Cardiac muscle cell (in vitro differentiated cells and primary cell): ENCODE results near the gene MXD1. TPM values are rescaled to one million over a fixed set of nuclear protein-coding genes. Genes with fewer than 3 reads are reported as not detected.

Experiments
- DNase-seq, 2 donors: peaks; one replicate each; pipeline versions ENCODE4 v3.0.0 to v3.0.0-alpha.2; 2010 to 2017; ENCODE audit warnings: low read depth in 1 of 2, low spot score in 1 of 2
- H3K27ac ChIP-seq: fragments of 200-600 bp; sonication (generic); 2 replicates; pipeline ENCODE4 v1.5.1; 2016
- H3K27me3 ChIP-seq: fragments of 200-600 bp; sonication (generic); 2 replicates; pipeline ENCODE4 v1.6.0; 2016; ENCODE audit warnings: control low read depth
- H3K36me3 ChIP-seq: fragments of 200-600 bp; sonication (generic); 2 replicates; pipeline ENCODE4 v1.5.1; 2016; ENCODE audit warnings: control low read depth
- H3K4me1 ChIP-seq: fragments of 200-600 bp; sonication (generic); 2 replicates; pipeline ENCODE4 v1.8.1; 2017; ENCODE audit warnings: low read depth, mild to moderate bottlenecking, mixed run types
- H3K4me3 ChIP-seq: fragments of 200-600 bp; sonication (generic); 2 replicates; pipeline ENCODE4 v1.5.1; 2016; ENCODE audit warnings: mild to moderate bottlenecking
- H3K9me3 ChIP-seq: fragments of 200-600 bp; sonication (generic); 2 replicates; pipeline ENCODE4 v1.5.1; 2017; ENCODE audit warnings: low read depth, mild to moderate bottlenecking, control low read depth
- polyA plus RNA-seq: library from polyadenylated mRNA; unstranded; fragments of >200 nt; fragmentation: Nextera tagmentation; extraction: Ambion mirVana; gene quantifications from 2 replicates; pipeline ENCODE4 v1.2.1, GENCODE V29; 2016
- total RNA-seq: library from RNA; depleted of rRNA; stranded (reverse); fragments of >200 nt; gene quantifications from 2 replicates; pipeline ENCODE4 v1.2.3, GENCODE V29; 2016
- TF ChIP-seq, protein P1 (sequence below): IDR thresholded peaks from 2 replicates; pipeline ENCODE4 v1.5.1; 2012; ENCODE audit warnings: low read depth, mild to moderate bottlenecking, low read length

MXD1 gene
- total and polyA plus RNA-seq, 2 experiments from 2014 or later, result 3.6 to 6.5 TPM

DNA sequence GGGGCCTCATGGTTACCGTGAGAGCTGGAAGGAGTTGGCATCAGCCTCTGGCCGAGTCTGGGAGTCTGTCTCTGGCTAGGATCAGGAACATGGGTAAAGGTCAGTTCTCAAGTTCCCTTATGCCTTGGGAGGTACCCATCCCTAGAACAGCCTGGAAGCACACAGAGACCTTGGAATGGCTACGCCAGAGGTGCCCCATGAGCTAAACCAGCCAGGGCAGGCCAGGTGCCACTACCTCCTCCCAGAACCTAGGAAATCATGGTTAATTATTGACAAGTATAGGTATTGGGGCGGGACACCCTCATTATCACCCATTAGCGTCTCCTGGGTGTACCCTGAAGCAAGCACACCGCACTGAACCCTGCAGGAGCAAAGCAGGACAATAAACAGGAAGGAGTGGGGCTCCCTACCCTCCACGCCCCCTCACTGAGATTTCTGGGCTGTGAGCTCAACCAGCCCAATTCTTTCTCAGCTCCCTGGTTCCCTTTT is 49.5 kb downstream of the MXD1 start:
- no peaks in the 10 kb centered on the region for H3K36me3 ChIP-seq
- no peaks in the 10 kb centered on the region for H3K9me3 ChIP-seq

DNA sequence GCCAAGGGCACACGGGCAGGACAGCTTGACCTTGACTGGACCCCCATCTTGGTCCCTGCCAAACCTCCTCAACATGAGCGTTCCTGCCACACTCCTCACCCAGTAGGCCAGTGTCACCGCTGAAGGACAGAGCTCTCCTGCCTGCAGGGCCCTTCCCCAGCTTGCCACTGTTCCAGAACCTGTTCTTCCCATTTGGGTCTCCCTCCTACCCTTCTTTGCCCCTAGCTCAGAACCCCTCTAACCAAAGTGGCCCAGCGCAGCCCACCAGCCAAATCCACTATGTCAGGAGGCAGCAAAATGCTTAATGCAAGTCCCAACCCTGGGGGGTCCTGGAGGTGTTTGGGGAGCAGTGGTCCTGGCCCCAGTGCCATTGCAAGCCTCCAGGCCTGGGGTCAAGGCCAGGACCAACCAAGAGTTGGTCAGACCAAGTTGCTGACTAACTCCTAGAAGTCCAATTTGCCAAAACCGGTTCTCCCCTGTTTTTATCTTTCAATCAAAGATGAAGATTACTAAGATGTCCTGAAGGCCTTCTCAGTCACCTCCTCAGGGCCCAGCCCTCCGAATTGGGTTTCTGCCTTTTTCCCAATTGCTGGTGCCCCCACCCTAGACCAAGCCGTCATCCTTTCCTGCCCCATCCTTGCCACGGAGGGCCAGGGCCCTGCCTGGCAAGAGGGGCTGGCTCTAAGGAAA is 51.0 kb downstream of the MXD1 start:
- H3K27me3 ChIP-seq, result no peaks in the 10 kb centered on the region
- H3K9me3 ChIP-seq, result no peaks in the 10 kb centered on the region
- H3K27ac ChIP-seq, result no peak overlapping the region
- no peak overlapping the region for H3K4me3 ChIP-seq
- no peaks in the 10 kb centered on the region for H3K4me1 ChIP-seq
- no peak for DNase-seq
- TF ChIP-seq, protein P1, sequence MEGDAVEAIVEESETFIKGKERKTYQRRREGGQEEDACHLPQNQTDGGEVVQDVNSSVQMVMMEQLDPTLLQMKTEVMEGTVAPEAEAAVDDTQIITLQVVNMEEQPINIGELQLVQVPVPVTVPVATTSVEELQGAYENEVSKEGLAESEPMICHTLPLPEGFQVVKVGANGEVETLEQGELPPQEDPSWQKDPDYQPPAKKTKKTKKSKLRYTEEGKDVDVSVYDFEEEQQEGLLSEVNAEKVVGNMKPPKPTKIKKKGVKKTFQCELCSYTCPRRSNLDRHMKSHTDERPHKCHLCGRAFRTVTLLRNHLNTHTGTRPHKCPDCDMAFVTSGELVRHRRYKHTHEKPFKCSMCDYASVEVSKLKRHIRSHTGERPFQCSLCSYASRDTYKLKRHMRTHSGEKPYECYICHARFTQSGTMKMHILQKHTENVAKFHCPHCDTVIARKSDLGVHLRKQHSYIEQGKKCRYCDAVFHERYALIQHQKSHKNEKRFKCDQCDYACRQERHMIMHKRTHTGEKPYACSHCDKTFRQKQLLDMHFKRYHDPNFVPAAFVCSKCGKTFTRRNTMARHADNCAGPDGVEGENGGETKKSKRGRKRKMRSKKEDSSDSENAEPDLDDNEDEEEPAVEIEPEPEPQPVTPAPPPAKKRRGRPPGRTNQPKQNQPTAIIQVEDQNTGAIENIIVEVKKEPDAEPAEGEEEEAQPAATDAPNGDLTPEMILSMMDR, result no peak
- no peaks in the 10 kb centered on the region for H3K36me3 ChIP-seq

More for the DNA sequence above, 49.5 kb downstream of the MXD1 start:
- Histone ChIP-seq H3K27me3 (no peaks in the 10 kb centered on the region), H3K27ac (no peak overlapping the region), H3K4me3 (no peak overlapping the region), H3K4me1 (no peaks in the 10 kb centered on the region)
- TF ChIP-seq, protein P1, result no peak
- no peak for DNase-seq

DNA sequence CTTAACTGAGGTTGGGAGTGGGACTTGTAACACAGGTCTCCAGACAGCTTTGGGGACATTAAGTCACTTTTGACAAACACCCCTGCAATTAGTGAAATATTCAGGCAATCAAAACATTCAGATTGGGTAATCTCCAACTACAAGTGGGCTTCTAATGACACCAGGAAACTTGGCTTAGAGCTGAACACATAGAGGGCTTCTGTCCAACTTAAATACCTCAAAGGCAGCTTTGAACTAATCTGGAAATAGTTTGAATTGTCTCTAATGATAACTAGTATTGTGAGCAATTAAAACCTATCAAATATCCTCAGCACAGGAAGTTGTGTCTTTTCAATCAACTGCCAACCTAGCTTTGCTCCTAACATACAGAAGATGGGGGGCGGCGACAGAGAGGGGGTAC is 51.6 kb downstream of the MXD1 start:
- Histone ChIP-seq H3K27ac (no peak overlapping the region), H3K4me3 (no peak overlapping the region), H3K9me3 (no peaks in the 10 kb centered on the region), H3K36me3 (no peaks in the 10 kb centered on the region), H3K27me3 (no peaks in the 10 kb centered on the region), H3K4me1 (no peaks in the 10 kb centered on the region)
- DNase-seq, result peak in 1 of 2 donors; percentile 39
- TF ChIP-seq, protein P1, result no peak

DNA sequence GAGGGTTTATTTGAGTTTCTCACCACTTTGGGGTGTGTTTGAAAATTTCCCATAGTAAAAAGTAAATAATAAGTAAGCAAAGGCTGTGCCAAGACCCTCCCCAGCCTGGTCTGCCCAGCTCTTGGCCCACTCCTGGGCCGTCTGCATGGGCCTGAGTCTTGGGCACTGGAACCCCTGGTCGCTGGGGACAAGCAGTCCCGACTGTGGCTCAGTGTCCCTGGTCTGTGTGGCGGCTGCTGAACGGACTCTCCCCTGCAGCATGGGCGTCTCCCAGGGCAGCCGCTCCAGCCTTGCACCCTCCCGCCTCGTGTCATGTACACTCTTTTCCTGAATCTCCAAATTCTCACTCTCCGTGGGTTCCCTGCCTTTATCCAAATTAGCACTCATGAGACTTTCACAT is 53.7 kb downstream of the MXD1 start:
- H3K4me3 ChIP-seq, result no peak overlapping the region
- no peaks in the 10 kb centered on the region for H3K9me3 ChIP-seq
- H3K27me3 ChIP-seq, result no peaks in the 10 kb centered on the region
- H3K27ac ChIP-seq, result no peak overlapping the region
- TF ChIP-seq, protein P1, result no peak
- no peaks in the 10 kb centered on the region for H3K36me3 ChIP-seq
- DNase-seq, result no peak
- H3K4me1 ChIP-seq, result no peaks in the 10 kb centered on the region

DNA sequence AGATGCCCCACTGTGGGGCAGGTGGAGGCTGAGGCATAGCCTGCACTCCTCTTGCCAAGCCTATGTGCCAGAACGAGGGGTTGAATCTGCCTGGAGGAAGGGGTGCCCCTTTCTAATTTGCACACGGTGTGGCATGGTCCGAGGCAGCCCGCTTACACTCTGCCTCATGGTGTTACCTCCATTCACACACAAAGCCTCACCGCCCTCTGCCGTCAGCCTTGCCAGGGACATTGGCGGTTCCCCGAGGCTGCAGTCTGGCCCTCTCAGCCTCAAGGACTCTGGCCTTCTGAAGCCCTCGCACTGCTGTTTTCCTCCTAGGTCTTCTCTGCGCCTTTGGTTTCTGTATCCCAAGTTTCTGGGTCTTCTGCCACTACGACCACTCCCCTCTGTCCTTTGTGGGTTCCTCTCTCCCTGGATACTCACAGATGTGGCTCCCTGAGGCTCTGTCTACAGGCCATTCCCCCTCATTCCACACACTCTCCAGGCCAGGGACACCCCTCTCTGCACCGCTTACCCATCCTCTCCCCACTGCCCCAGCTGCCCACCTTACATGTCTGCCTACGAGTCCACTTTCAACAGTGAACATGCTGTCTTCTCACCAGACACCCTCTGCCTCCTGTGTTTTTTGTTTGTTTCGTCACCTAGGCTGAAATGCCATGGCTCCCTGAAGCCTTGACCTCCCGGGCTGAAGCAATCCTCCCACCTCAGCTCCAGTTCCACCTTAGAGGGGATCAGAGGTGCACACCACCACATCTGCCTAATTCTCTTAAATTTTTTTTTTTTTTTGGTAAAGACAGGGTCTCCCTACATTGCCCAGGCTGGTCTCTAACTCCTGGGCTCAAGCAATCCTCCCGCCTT is 54.4 kb downstream of the MXD1 start:
- Histone ChIP-seq H3K27me3 (no peaks in the 10 kb centered on the region), H3K4me3 (no peak overlapping the region), H3K27ac (no peak overlapping the region), H3K36me3 (no peaks in the 10 kb centered on the region), H3K4me1 (no peaks in the 10 kb centered on the region), H3K9me3 (no peaks in the 10 kb centered on the region)
- TF ChIP-seq, protein P1, result no peak
- DNase-seq, result no peak
